ENCODE results near the gene KRT6C.

- TF ChIP-seq POLR2A (IDR thresholded peaks at IDR 0.05; ENCODE audit: low read length): no peak
- no peak for TF ChIP-seq GATA1 (IDR thresholded peaks at IDR 0.05; ENCODE audit: low read depth, low read length)
Measured at GRCh38 chr12:52440821-52441319, 32.7 kb downstream of the KRT6C start.
